Smooth muscle cell (in vitro differentiated cells): ENCODE measurements around the gene PYDC1. TPM values are rescaled to one million over a fixed set of nuclear protein-coding genes. Genes with fewer than 3 reads are reported as not detected.

Experiments
- DNase-seq: peaks from one replicate; lab custom pipeline; 2025; ENCODE audit not compliant: unreplicated experiment; lab: John Stamatoyannopoulos, UW
- H2AFZ ChIP-seq: fragments of 200-600 bp; sonication (generic); 2 replicates; pipeline ENCODE4 v1.6.0; 2016; ENCODE audit warnings: antibody characterized with exemption, low read depth, mild to moderate bottlenecking
- H3F3A ChIP-seq: fragments of 200-600 bp; sonication (generic); 2 replicates; pipeline ENCODE4 v1.6.0; 2017; ENCODE audit warnings: antibody characterized with exemption, low read depth
- H3K27ac ChIP-seq: fragments of 200-600 bp; sonication (generic); 2 replicates; pipeline ENCODE4 v1.5.1; 2016; ENCODE audit warnings: low read depth, mild to moderate bottlenecking
- H3K27me3 ChIP-seq: fragments of 200-600 bp; sonication (generic); 2 replicates; pipeline ENCODE4 v1.6.1; 2016; ENCODE audit warnings: low read depth, mild to moderate bottlenecking
- H3K36me3 ChIP-seq: fragments of 200-600 bp; sonication (generic); 2 replicates; pipeline ENCODE4 v1.5.1; 2016; ENCODE audit warnings: low read depth
- H3K4me1 ChIP-seq: fragments of 200-600 bp; sonication (generic); 2 replicates; pipeline ENCODE4 v1.5.1; 2016; ENCODE audit warnings: low read depth
- H3K4me2 ChIP-seq: fragments of 200-600 bp; sonication (generic); 2 replicates; pipeline ENCODE4 v1.6.0; 2016; ENCODE audit warnings: mild to moderate bottlenecking
- H3K4me3 ChIP-seq: fragments of 200-600 bp; sonication (generic); 2 replicates; pipeline ENCODE4 v1.5.1; 2016; ENCODE audit warnings: mild to moderate bottlenecking
- H3K79me2 ChIP-seq: fragments of 200-600 bp; sonication (generic); 2 replicates; pipeline ENCODE4 v1.6.0; 2016; ENCODE audit warnings: low read depth, mild to moderate bottlenecking
- H3K9ac ChIP-seq: fragments of 200-600 bp; sonication (generic); 2 replicates; pipeline ENCODE4 v1.6.0; 2016; ENCODE audit warnings: low read depth
- H3K9me3 ChIP-seq: fragments of 200-600 bp; sonication (generic); replicated peaks from 2 replicates; pipeline ENCODE4 v1.5.1; 2016; ENCODE audit warnings: low read depth
- H4K20me1 ChIP-seq: fragments of 200-600 bp; sonication (generic); 2 replicates; pipeline ENCODE4 v1.6.0; 2016; ENCODE audit warnings: low read depth
- CTCF ChIP-seq: fragments of 200-600 bp; sonication (generic); IDR thresholded peaks from 2 replicates; pipeline ENCODE4 v1.5.1; 2017; ENCODE audit warnings: borderline replicate concordance, mild to moderate bottlenecking, antibody characterized with exemption; ENCODE audit not compliant: insufficient read depth, poor library complexity, severe bottlenecking
- WGBS: methylation state at CpG from one replicate; pipeline ENCODE4 v1.1.7; 2016; ENCODE audit warnings: low lambda C conversion rate; 5-methylcytosine and 5-hydroxymethylcytosine counted together
- polyA plus RNA-seq: library from polyadenylated mRNA; unstranded; fragments of >200 nt; fragmentation: Nextera tagmentation; extraction: Ambion mirVana; gene quantifications from 2 replicates; pipeline ENCODE4 v1.2.1, GENCODE V29; 2016
- total RNA-seq: library from RNA; depleted of rRNA; stranded (reverse); fragments of >200 nt; gene quantifications from 2 replicates; pipeline ENCODE4 v1.2.3, GENCODE V29; 2014

The PYDC1 gene
- total and polyA plus RNA-seq, 2 experiments from 2014 or later = 1.1 TPM; not detected in 1

GRCh38 chr16:31187808-31188189, 29.1 kb downstream of the PYDC1 start:
- TF ChIP-seq CTCF = no peak
- Histone ChIP-seq H3K27ac (no peak overlapping the region), H3K27me3 (no peaks in the 10 kb centered on the region), H2AFZ (no peak overlapping the region), H3K79me2 (peaks cover 79% of the 10 kb centered on the region), H3F3A (peaks cover 71% of the 10 kb centered on the region), H4K20me1 (peaks cover 100% of the 10 kb centered on the region), H3K4me1 (peaks cover 7% of the 10 kb centered on the region), H3K9me3 (no peaks in the 10 kb centered on the region), H3K4me3 (no peak overlapping the region), H3K9ac (no peak overlapping the region), H3K36me3 (peaks cover 72% of the 10 kb centered on the region), H3K4me2 (no peak overlapping the region)
- DNase-seq = no peak
- WGBS = 96% methylated on average over 8 of the region's 8 CpGs

DNA sequence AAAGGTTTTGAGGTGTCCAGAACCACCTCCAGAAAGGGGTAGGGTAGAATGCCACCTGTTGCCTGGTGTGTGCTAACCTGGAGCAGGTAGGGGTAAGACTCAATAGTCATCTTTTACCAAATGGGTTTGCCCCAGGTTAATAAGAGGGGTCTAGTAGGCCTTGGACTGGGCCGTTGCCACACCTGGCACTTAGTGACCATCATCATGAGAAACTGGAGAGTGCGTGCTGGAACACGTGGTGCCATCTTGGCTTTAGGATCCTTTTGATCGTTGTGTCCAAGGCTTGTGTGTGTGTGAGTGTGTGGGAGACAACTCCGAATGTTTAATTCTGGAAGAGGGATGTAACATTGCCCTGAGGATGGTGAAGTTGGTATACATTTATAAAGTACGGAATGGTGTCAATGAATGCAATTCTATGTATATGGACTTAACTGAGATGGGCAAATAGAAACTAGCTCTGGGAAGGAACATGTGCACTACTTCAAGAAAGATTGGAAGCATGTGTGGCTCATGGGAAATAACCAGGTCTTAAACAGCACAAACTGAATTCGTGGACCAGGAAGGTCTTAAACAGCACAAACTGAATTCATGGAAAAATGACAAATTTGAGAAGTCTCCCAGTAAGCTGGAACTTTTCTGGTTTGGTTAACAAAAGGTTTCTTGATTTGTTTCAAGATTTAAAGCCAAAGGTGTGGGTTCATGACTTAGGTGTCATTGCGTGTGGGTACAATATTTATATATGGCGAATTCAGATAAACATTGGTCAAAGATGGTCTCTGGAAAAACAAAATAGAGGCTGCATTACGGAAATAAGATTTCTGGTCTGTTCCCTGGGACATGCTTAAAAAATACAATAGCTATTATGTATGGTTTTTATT, 29.8 kb downstream of the PYDC1 start:
- TF ChIP-seq CTCF = no peak
- Histone ChIP-seq H3K4me2 (no peak overlapping the region), H3K27ac (no peak overlapping the region), H4K20me1 (peaks cover 100% of the 10 kb centered on the region), H3K4me1 (peaks cover 13% of the 10 kb centered on the region), H3K4me3 (no peak overlapping the region), H3F3A (peaks cover 74% of the 10 kb centered on the region), H3K79me2 (peaks cover 85% of the 10 kb centered on the region), H3K27me3 (no peaks in the 10 kb centered on the region), H2AFZ (no peak overlapping the region), H3K9ac (no peak overlapping the region), H3K9me3 (no peaks in the 10 kb centered on the region), H3K36me3 (peaks cover 72% of the 10 kb centered on the region)
- WGBS = 95% methylated on average over 10 of the region's 10 CpGs
- no peak for DNase-seq

GRCh38 chr16:31186176-31186575, 30.8 kb downstream of the PYDC1 start:
- no peak overlapping the region for H3K4me3 ChIP-seq
- H3K36me3 ChIP-seq = peaks cover 63% of the 10 kb centered on the region

More at GRCh38 chr16:31186176-31186575, 30.8 kb downstream of the PYDC1 start:
- Histone ChIP-seq H3K79me2 (peaks cover 95% of the 10 kb centered on the region), H3K27me3 (no peaks in the 10 kb centered on the region), H3F3A (peaks cover 68% of the 10 kb centered on the region), H3K4me2 (no peak overlapping the region), H3K9ac (no peak overlapping the region), H3K9me3 (no peaks in the 10 kb centered on the region), H2AFZ (no peak overlapping the region), H4K20me1 (peaks cover 100% of the 10 kb centered on the region), H3K4me1 (peaks cover 22% of the 10 kb centered on the region), H3K27ac (no peak overlapping the region)
- no peak for DNase-seq
- 88% methylated on average over 7 of the region's 7 CpGs for WGBS
- TF ChIP-seq CTCF = no peak
